Vagina (tissue), 2 donors: ENCODE data around the gene LITAF.

Experiments used
- CTCF ChIP-seq, 3 experiments: fragments of 450-650 bp in 2 of 3; fragments of 200-600 bp in 1 of 3; sonication (generic) in 1 of 3; IDR thresholded peaks; one replicate each; pipeline ENCODE4 v1.5.1; 2017 to 2019; ENCODE audit warnings: antibody characterized with exemption in 3 of 3, mild to moderate bottlenecking in 2 of 3, moderate library complexity in 2 of 3
- POLR2A ChIP-seq, 2 donors: fragments of 450-650 bp; IDR thresholded peaks; one replicate each; pipeline ENCODE4 v1.6.1; 2017; ENCODE audit warnings: antibody characterized with exemption in 2 of 2, mild to moderate bottlenecking in 2 of 2, moderate library complexity in 2 of 2
- POLR2AphosphoS5 ChIP-seq, 2 donors: sonication (generic); formaldehyde crosslinking; IDR thresholded peaks; one replicate each; pipeline ENCODE4 v1.9.0; 2017; ENCODE audit warnings: antibody characterized with exemption in 2 of 2, mild to moderate bottlenecking in 2 of 2, low read depth in 1 of 2; ENCODE audit not compliant: insufficient read depth in 1 of 2

- no peak for TF ChIP-seq POLR2AphosphoS5 (IDR thresholded peaks at IDR 0.05; ENCODE audit: insufficient read depth in 1 of 2, low read depth in 1 of 2)
- no peak for TF ChIP-seq CTCF (IDR thresholded peaks at IDR 0.05)
- TF ChIP-seq POLR2A (IDR thresholded peaks at IDR 0.05), result no peak
Observed at GRCh38 chr16:11506741-11507305, 79.9 kb downstream of the LITAF start.
